Activated naive CD8-positive, alpha-beta T cell treated with anti-CD3 and anti-CD28 coated beads for 36 hours (primary cell): ENCODE results near the gene SESN3. TPM values are rescaled to one million over a fixed set of nuclear protein-coding genes. Genes with fewer than 3 reads are reported as not detected.
"Not testable (repeated sequence)": the region's sequence is repeated elsewhere in the genome, so short reads cannot be mapped to it uniquely, and the experiment has no call there.

ENCODE experiments used
- DNase-seq: peaks from one replicate; pipeline ENCODE4 v3.0.0; 2021
- H3K27ac Mint-ChIP-seq: one replicate; pipeline ENCODE4 v1.8.0; 2022; ENCODE audit warnings: mild to moderate bottlenecking, moderate library complexity, mixed read lengths
- H3K27me3 Mint-ChIP-seq: one replicate; pipeline ENCODE4 v1.8.0; 2022; ENCODE audit warnings: mild to moderate bottlenecking, mixed read lengths
- H3K36me3 Mint-ChIP-seq: one replicate; pipeline ENCODE4 v1.8.0; 2021; ENCODE audit warnings: mild to moderate bottlenecking, mixed read lengths
- H3K4me1 Mint-ChIP-seq: one replicate; pipeline ENCODE4 v1.8.0; 2021; ENCODE audit warnings: mixed read lengths
- H3K4me3 Mint-ChIP-seq: one replicate; pipeline ENCODE4 v1.8.0; 2022; ENCODE audit warnings: mild to moderate bottlenecking, moderate library complexity, mixed read lengths
- H3K9me3 Mint-ChIP-seq: one replicate; pipeline ENCODE4 v1.8.0; 2022; ENCODE audit warnings: mixed read lengths
- total RNA-seq, 2 experiments: library from RNA; stranded (reverse); gene quantifications; one replicate each; pipeline ENCODE4 v1.2.3, GENCODE V29; 2021

The SESN3 gene
- total RNA-seq, 2 experiments from 2014 or later, result 16.2 to 16.4 TPM

DNA sequence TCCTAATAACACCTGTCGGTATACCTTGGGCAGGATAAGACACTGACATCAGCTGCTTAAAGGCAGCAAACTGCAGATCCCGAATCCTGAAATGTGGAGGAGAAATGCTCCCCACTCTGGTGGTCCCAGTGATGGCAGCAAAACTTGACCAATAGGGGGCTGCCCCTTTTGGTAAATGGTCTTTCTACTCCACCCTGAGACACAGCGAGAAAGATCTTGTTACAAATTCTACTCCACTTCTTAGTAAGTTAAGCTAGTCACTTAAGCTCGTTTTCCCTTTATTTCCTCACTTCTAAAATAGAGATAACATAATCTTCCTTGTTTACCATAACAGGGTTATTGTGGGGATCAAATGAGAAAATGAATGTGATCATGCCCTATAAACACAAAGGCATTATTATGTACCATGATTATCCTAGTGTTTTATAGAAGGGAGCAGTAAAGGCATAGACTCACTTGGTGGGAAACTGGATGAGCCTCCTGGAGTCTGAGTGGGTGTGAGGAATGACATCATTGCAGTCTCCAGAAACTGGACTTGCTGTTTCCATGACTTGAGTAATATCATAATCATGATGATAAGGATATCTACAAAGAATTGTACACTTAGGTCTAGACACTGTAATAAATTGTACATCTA lies 90.5 kb downstream of the SESN3 start:
- Mint-ChIP-seq H3K27me3 (peaks cover 16% of the 10 kb centered on the region), H3K27ac (no peak overlapping the region), H3K4me1 (peaks cover 21% of the 10 kb centered on the region), H3K9me3 (no peaks in the 10 kb centered on the region), H3K36me3 (peaks cover 4% of the 10 kb centered on the region), H3K4me3 (no peak overlapping the region)
- no peak for DNase-seq

DNA sequence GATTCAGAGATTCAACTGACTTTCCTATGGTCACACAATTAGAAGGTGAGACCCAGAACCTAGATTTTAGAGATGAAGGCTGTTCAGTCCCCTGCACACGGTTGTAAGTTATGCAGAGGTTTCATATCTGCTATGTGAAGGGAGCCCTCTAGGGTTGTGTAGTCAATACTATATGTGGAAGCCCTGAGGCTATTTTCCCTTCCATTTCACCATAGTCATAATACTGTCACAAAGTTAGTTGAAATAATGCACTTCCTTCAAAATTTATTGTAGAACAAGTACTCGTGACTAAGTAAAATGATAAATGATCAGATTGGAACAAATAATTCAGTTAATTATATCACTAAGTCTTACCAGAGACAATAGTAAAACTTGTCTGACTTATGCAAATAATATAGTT lies 92.6 kb downstream of the SESN3 start:
- Mint-ChIP-seq H3K27ac (no peak overlapping the region), H3K9me3 (no peaks in the 10 kb centered on the region), H3K4me1 (peaks cover 21% of the 10 kb centered on the region), H3K36me3 (peaks cover 6% of the 10 kb centered on the region), H3K27me3 (peaks cover 1% of the 10 kb centered on the region), H3K4me3 (no peak overlapping the region)
- no peak for DNase-seq

DNA sequence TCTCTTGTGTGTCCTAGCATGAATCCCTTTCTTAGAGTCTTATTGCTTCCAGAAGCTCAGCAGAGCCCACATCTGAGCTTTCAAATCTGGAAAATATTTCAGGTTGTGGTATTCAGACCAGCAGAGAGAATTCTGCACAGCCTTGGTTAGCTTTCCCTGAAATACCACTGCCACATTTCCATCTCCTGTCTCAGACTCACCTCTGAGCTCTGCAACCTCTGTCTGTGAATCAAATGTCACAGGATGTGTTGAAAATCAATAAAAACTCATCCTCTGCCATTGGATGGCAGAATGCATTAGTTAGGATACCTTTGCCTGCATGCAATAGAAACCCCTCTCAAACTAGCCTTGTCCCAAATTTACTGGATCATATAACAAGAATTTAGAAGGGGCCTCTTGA lies 93.7 kb downstream of the SESN3 start:
- no peaks in the 10 kb centered on the region for H3K9me3 Mint-ChIP-seq
- H3K4me1 Mint-ChIP-seq, result peaks cover 21% of the 10 kb centered on the region
- no peak for DNase-seq
- H3K27me3 Mint-ChIP-seq, result no peaks in the 10 kb centered on the region
- H3K36me3 Mint-ChIP-seq, result peaks cover 8% of the 10 kb centered on the region
- no peak overlapping the region for H3K27ac Mint-ChIP-seq
- no peak overlapping the region for H3K4me3 Mint-ChIP-seq

GRCh38 chr11:95136747-95137146 lies 94.3 kb downstream of the SESN3 start:
- not testable (repeated sequence) for DNase-seq, H3K27ac Mint-ChIP-seq, H3K27me3 Mint-ChIP-seq, H3K9me3 Mint-ChIP-seq, H3K36me3 Mint-ChIP-seq, H3K4me3 Mint-ChIP-seq
- H3K4me1 Mint-ChIP-seq, result peaks cover 21% of the 10 kb centered on the region

GRCh38 chr11:95135880-95136279 lies 95.1 kb downstream of the SESN3 start:
- Mint-ChIP-seq H3K27me3 (no peaks in the 10 kb centered on the region), H3K27ac (peak overlapping the region; percentile 61)

GRCh38 chr11:95135155-95135554 lies 95.8 kb downstream of the SESN3 start:
- peaks cover 10% of the 10 kb centered on the region for H3K36me3 Mint-ChIP-seq

More at GRCh38 chr11:95135880-95136279, 95.1 kb downstream of the SESN3 start:
- no peak for DNase-seq
- H3K4me3 Mint-ChIP-seq, result no peak overlapping the region
- no peaks in the 10 kb centered on the region for H3K9me3 Mint-ChIP-seq
- peaks cover 10% of the 10 kb centered on the region for H3K36me3 Mint-ChIP-seq
- peaks cover 20% of the 10 kb centered on the region for H3K4me1 Mint-ChIP-seq

GRCh38 chr11:95134491-95134890 lies 96.5 kb downstream of the SESN3 start:
- DNase-seq, result no peak
- Mint-ChIP-seq H3K27me3 (no peaks in the 10 kb centered on the region), H3K4me3 (no peak overlapping the region), H3K36me3 (peaks cover 12% of the 10 kb centered on the region), H3K27ac (no peak overlapping the region), H3K4me1 (peaks cover 17% of the 10 kb centered on the region), H3K9me3 (no peaks in the 10 kb centered on the region)

More at GRCh38 chr11:95135155-95135554, 95.8 kb downstream of the SESN3 start:
- H3K27me3 Mint-ChIP-seq, result no peaks in the 10 kb centered on the region
- H3K4me3 Mint-ChIP-seq, result no peak overlapping the region
- no peak for DNase-seq
- no peak overlapping the region for H3K27ac Mint-ChIP-seq
- H3K4me1 Mint-ChIP-seq, result peaks cover 17% of the 10 kb centered on the region
- no peaks in the 10 kb centered on the region for H3K9me3 Mint-ChIP-seq

DNA sequence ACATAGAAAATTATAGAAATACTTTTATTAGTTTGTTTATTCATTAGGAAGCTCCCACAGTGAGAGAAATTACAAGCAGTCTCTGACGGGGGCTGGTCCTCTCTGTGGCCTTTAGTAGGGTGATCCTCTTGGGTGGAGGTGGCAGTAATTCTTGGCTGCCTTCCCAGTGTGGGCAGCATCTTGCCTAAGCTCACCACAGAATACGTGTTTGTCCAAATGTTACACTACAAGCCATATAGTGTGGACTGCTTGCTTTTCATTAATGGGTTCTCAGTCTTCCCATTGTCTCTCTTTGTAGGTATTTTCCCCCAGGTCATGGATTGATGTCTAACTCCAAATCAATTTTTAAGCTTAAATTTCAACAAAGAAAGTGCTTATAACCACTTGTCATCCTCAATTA lies 98.0 kb downstream of the SESN3 start:
- H3K27ac Mint-ChIP-seq, result no peak overlapping the region
- H3K4me1 Mint-ChIP-seq, result peaks cover 20% of the 10 kb centered on the region
- no peaks in the 10 kb centered on the region for H3K27me3 Mint-ChIP-seq
- H3K9me3 Mint-ChIP-seq, result no peaks in the 10 kb centered on the region
- peaks cover 22% of the 10 kb centered on the region for H3K36me3 Mint-ChIP-seq
- DNase-seq, result no peak
- no peak overlapping the region for H3K4me3 Mint-ChIP-seq

GRCh38 chr11:95128602-95129001 lies 102.4 kb downstream of the SESN3 start:
- Mint-ChIP-seq H3K27me3 (no peaks in the 10 kb centered on the region), H3K9me3 (no peaks in the 10 kb centered on the region), H3K4me3 (no peak overlapping the region), H3K4me1 (peaks cover 7% of the 10 kb centered on the region), H3K27ac (peak overlapping the region; percentile 14), H3K36me3 (peaks cover 17% of the 10 kb centered on the region)
- DNase-seq, result no peak

GRCh38 chr11:95123556-95123955 lies 107.4 kb downstream of the SESN3 start:
- H3K4me3 Mint-ChIP-seq, result no peak overlapping the region
- peaks cover 2% of the 10 kb centered on the region for H3K9me3 Mint-ChIP-seq
- H3K36me3 Mint-ChIP-seq, result peaks cover 4% of the 10 kb centered on the region
- H3K4me1 Mint-ChIP-seq, result peaks cover 15% of the 10 kb centered on the region
- H3K27ac Mint-ChIP-seq, result no peak overlapping the region
- H3K27me3 Mint-ChIP-seq, result no peaks in the 10 kb centered on the region
- no peak for DNase-seq

DNA sequence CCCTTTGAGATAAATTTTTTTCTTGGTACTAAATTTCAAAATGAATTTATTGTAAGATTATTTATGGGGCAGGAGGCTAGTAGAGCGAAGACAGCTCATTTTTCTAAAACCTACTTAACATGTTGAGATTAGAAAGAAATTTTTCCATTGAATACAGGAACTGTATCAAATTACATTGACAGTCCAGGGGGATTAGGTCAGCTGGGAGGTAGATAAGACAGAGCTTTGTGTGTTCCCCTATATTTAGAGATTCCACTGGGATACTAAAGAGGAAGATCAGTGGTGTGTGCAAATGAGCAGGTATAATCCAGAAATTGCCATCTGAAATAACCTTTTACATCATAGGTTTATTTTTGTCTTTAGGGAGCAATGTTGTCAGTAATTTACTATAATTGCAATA lies 109.3 kb downstream of the SESN3 start:
- Mint-ChIP-seq H3K27me3 (no peaks in the 10 kb centered on the region), H3K9me3 (peaks cover 10% of the 10 kb centered on the region), H3K36me3 (peaks cover 8% of the 10 kb centered on the region), H3K4me1 (peaks cover 10% of the 10 kb centered on the region), H3K4me3 (no peak overlapping the region), H3K27ac (no peak overlapping the region)
- DNase-seq, result no peak

DNA sequence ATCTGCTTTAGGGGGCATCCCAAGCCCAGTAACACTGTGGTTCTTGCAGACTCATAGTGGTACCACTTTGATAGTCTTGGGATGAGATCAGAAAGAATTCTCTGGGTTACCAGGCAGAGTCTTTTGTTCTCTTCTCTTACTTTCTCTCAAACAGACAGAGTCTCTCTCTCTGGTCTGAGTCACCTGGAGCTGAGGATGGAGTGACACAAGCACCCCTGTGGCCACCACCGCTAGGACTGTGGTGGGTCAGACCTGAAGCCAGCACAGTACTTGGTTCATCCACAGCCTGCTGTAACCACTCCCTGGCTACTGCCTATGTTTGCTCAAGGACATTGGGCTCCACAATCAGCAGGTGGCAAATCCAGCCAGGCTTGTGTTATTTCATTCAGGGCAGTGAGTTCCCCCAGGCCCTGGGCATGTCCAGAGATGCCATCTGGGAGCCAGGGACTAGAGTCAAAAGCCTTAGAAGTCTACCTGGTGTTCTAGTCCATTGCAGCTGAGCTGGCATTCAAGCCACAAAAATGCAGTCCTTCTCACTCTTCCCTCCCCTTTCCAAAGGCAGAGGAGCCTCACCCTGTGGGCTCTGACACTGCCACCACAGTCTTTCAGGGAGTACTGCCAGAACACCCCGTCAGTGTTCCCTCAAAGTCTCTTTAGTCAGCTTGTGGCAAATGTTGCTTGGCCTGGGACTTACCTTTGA lies 111.5 kb downstream of the SESN3 start:
- Mint-ChIP-seq H3K27ac (no peak overlapping the region), H3K36me3 (peaks cover 8% of the 10 kb centered on the region), H3K27me3 (no peaks in the 10 kb centered on the region), H3K4me3 (no peak overlapping the region), H3K9me3 (peaks cover 10% of the 10 kb centered on the region), H3K4me1 (peaks cover 12% of the 10 kb centered on the region)
- no peak for DNase-seq

GRCh38 chr11:95115597-95115996 lies 115.4 kb downstream of the SESN3 start:
- Mint-ChIP-seq H3K4me1 (peaks cover 12% of the 10 kb centered on the region), H3K9me3 (peaks cover 13% of the 10 kb centered on the region), H3K4me3 (no peak overlapping the region), H3K27me3 (no peaks in the 10 kb centered on the region), H3K27ac (no peak overlapping the region), H3K36me3 (peaks cover 16% of the 10 kb centered on the region)
- no peak for DNase-seq
